Mucosa of descending colon (tissue), 3 donors: Measurements from ENCODE around the gene AGMAT. TPM values are rescaled to one million over a fixed set of nuclear protein-coding genes. Genes with fewer than 3 reads are reported as not detected.
"Not testable (repeated sequence)": the region's sequence is repeated elsewhere in the genome, so short reads cannot be mapped to it uniquely, and the experiment has no call there.

ENCODE experiments used
- ATAC-seq: fragments of 200-7000 bp; cut with Tn5 transposase; one replicate; pipeline ENCODE4 v1.9.1; 2020; ENCODE audit warnings: mild to moderate bottlenecking, moderate library complexity
- DNase-seq, 3 donors: peaks; one replicate each; pipeline ENCODE4 v3.0.0-alpha.2; 2020
- H3K36me3 ChIP-seq: fragments of 200-600 bp; one replicate; pipeline ENCODE4 v1.8.0; 2021; ENCODE audit warnings: low read depth, mild to moderate bottlenecking
- H3K4me1 ChIP-seq: fragments of 200-600 bp; one replicate; pipeline ENCODE4 v1.8.0; 2021; ENCODE audit warnings: low read depth, mild to moderate bottlenecking
- H3K4me3 ChIP-seq: fragments of 200-600 bp; one replicate; pipeline ENCODE4 v1.8.0; 2021; ENCODE audit warnings: mild to moderate bottlenecking
- H3K9me3 ChIP-seq: fragments of 200-600 bp; one replicate; pipeline ENCODE4 v1.8.0; 2021; ENCODE audit warnings: mild to moderate bottlenecking
- intact Hi-C, 2 donors: fragments of 100-400 bp; cut with DNase I in 1 of 2; cut with micrococcal nuclease in 1 of 2; formaldehyde crosslinking; loops; one replicate each; pipeline versions ENCODE4 v1.11.0 to v1.11.1; 2022; cut with DNase I, micrococcal nuclease
- total RNA-seq, 3 donors: library from RNA; stranded (reverse); fragmentation: NEBNext Ultra II Directional in 2 of 3; extraction: Animal tissue kit (Norgen Biotek cat#: 25700) in 2 of 3; gene quantifications; one replicate each; pipeline versions ENCODE4 v1.2.1 to v1.2.4, GENCODE V29; 2021 to 2023
- TF ChIP-seq, protein P1 (sequence below): fragments of 200-600 bp; IDR thresholded peaks from one replicate; pipeline ENCODE4 v1.8.0; 2022; ENCODE audit warnings: antibody characterized with exemption, mild to moderate bottlenecking
- donor health status: DM: no; HTN: no; CAD: no; lungs with moderate emphysema.
- donor health status: DM: no; HTN: no; CAD: no.
- donor health status: DM: no; HTN: yes; CAD: no.

Gene AGMAT
- total RNA-seq, 3 donors from 2014 or later = 8.4 to 21.4 (median 20.7) TPM

DNA sequence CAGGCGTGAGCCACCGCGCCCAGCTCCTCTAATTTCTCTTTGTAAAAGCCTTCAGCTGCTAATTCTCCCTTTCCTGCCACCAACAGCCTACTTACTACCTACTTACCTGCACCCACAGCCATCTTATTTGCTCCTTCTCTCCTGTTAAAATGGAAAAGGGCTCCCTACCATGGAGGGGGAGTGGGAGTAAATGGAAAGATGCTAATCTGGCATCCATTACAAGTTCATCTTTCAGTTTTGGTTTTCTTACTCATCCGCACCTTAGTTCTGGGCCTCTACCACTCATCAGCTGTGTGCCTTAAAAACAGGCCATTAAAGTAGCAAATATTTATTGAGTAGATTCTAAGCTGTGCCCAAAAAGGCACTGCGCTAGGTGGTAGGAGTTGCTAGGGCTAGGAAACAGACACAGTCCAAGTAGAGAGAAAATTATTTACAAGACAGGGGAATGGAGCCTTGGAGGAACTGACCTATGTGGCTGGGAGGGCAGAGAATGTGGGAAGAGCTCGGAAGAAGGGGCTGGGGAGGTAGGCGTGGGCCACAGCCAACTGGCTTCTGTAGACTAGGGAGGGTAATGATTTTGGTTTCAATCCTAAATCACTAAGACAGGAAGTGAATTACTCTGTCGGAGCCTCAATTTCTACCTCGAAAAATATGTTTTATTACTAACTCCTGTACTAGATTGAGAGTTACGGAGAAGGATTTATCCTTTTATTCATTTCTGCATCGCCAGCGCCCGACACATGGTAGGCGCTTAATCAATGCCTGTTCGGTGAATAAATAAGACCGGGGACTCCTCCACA, 31.7 kb upstream of the AGMAT start:
- Histone ChIP-seq H3K9me3 (no peaks in the 10 kb centered on the region), H3K36me3 (no peaks in the 10 kb centered on the region), H3K4me1 (peaks cover 28% of the 10 kb centered on the region), H3K4me3 (peak overlapping the region; percentile 94)
- TF ChIP-seq, protein P1, sequence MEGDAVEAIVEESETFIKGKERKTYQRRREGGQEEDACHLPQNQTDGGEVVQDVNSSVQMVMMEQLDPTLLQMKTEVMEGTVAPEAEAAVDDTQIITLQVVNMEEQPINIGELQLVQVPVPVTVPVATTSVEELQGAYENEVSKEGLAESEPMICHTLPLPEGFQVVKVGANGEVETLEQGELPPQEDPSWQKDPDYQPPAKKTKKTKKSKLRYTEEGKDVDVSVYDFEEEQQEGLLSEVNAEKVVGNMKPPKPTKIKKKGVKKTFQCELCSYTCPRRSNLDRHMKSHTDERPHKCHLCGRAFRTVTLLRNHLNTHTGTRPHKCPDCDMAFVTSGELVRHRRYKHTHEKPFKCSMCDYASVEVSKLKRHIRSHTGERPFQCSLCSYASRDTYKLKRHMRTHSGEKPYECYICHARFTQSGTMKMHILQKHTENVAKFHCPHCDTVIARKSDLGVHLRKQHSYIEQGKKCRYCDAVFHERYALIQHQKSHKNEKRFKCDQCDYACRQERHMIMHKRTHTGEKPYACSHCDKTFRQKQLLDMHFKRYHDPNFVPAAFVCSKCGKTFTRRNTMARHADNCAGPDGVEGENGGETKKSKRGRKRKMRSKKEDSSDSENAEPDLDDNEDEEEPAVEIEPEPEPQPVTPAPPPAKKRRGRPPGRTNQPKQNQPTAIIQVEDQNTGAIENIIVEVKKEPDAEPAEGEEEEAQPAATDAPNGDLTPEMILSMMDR = no peak
- peak; percentile 6 for ATAC-seq
- peak in 2 of 3 donors; percentile 29 to 58 for DNase-seq
- intact Hi-C loops = no loop called here

DNA sequence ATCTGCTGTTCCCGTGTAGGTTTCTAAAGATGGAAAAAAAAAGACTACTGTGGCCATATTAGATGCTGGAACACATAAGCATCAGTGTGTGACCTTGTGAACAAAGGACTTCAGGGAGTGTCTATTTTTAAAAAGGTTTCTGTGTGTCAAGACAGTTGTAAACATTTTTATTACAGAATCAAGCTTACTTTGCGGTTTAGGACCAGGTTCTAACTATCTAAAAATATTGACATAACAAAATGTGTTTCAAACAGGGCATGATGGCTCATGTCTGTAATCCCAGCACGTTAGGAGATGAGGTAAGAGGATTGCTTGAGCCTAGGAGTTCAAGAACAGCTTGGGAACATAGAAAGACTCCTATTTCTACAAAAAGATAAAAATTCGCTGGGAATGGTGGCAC, 25.3 kb upstream of the AGMAT start:
- ATAC-seq (peak; percentile 12), DNase-seq (no peak)
- H3K36me3 ChIP-seq = no peaks in the 10 kb centered on the region
- intact Hi-C loops = no loop called here
- H3K4me1 ChIP-seq = no peaks in the 10 kb centered on the region
- no peak overlapping the region for H3K4me3 ChIP-seq
- no peaks in the 10 kb centered on the region for H3K9me3 ChIP-seq
- TF ChIP-seq, protein P1 = no peak

DNA sequence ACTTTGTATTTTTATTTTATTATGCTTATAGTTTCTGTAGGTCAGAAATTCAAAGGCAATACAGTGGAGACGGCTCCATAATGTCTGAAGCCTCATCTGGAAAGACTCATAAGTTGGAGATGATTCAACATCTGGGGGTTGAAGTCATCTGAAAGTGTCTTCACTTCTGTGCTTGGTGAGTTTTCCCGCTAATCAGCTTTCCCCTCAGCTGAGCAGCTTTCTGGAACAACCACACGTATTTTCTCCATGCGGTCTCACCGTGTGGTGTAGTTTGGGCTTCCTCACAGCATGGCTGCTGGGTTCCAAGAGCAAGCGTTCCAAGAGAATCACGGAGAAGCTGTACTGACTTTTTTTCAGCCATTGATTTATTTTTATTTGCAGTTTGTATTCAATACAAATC, 24.8 kb upstream of the AGMAT start:
- Histone ChIP-seq H3K4me3 (no peak overlapping the region), H3K36me3 (no peaks in the 10 kb centered on the region), H3K9me3 (no peaks in the 10 kb centered on the region), H3K4me1 (no peaks in the 10 kb centered on the region)
- TF ChIP-seq, protein P1 = no peak
- DNase-seq = no peak
- intact Hi-C loops = no loop called here
- ATAC-seq = no peak

DNA sequence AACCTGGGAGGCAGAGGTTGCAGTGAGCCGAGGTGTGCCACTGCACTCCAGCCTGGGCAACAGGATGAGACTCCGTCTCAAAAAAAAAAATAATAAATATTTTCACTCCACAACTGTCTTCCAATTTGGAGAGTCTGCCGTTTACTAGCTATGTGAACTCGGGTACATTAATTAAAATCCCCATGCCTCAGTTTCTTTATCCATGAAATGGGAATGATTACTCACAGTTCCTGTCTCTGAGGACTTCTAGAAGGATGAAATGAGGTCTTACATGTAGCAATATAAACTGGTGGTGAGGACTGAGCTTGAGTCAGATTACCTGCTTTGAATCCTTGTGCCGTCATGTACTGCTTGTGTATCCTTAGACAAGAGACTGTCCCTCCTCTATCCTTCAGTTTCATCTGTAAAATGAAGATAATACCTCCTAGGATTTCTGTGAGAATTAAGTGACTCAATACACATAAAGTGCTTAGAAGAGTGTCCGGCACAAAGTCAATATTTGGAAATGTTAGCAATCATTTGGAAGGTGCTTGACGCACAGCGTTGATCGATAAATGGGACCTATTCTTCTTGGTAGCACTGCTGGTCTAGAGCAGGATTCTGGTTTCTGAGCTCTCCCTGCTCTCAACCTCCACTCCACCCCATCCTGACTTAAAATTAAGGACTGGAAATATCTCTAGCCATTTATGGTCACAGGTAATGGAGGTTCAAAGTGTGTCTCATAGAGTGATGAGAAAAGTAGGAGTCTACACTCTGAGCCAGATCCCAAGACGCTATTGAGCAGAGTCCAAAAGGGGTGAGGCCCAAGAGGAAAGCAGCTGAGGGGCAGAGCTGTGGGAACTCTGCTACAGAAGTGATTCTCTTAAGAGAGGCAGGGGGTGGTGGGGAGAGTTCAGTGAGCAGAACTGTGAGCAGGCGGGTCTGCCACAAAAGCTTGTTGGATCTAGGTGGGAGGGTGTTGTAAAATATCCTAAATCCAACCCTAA, 20.8 kb upstream of the AGMAT start:
- no peak for ATAC-seq
- intact Hi-C loops = no loop called here
- Histone ChIP-seq H3K4me3 (no peak overlapping the region), H3K4me1 (peaks cover 11% of the 10 kb centered on the region), H3K36me3 (no peaks in the 10 kb centered on the region), H3K9me3 (no peaks in the 10 kb centered on the region)
- TF ChIP-seq, protein P1 = no peak
- DNase-seq = no peak

DNA sequence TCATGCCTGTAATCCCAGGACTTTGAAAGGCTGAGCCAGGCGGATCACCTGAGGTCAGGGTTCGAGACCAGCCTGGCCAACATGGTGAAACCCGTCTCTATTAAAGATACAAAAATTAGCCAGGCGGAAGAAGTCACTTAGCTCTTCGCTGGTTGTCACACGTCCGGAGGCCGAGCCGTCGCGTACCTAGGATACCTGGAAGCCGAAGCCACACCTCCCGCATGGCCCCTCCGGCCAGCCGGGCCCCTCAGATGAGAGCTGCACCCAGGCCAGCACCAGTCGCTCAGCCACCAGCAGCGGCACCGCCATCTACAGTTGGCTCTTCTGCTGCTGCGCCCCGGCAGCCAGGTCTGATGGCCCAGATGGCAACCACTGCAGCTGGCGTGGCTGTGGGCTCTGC, 19.5 kb upstream of the AGMAT start:
- intact Hi-C loops, H3K36me3 ChIP-seq, H3K4me3 ChIP-seq, H3K9me3 ChIP-seq, ATAC-seq: not testable (repeated sequence)
- peak in 1 of 3 donors; percentile 42 for DNase-seq
- peaks cover 11% of the 10 kb centered on the region for H3K4me1 ChIP-seq

DNA sequence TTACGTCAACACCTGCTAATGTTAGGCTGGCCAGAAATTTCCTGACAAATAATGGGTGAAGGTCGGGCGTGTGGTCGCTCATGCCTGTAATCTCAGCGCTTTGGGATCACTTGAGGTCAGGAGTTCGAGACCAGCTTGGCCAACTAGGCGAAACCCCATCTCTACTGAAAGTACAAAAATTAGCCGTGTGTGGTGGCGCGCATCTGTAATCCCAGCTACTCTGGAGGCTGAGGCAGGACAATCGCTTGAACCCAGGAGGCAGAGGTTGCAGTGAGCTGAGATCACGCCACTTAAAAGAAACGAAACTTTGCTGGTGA, 19.1 kb upstream of the AGMAT start:
- H3K9me3 ChIP-seq, intact Hi-C loops, H3K4me3 ChIP-seq, DNase-seq, H3K36me3 ChIP-seq, ATAC-seq: not testable (repeated sequence)
- H3K4me1 ChIP-seq = peaks cover 11% of the 10 kb centered on the region
